HG02943 (cell line): ENCODE results near the gene MAML3.

Experiments
- ATAC-seq: cut with Tn5 transposase; IDR thresholded peaks from one replicate; pipeline ENCODE4 v1.9.1; 2021; ENCODE audit warnings: mild to moderate bottlenecking, low read depth, moderate library complexity; ENCODE audit not compliant: unreplicated experiment

The MAML3 gene

DNA sequence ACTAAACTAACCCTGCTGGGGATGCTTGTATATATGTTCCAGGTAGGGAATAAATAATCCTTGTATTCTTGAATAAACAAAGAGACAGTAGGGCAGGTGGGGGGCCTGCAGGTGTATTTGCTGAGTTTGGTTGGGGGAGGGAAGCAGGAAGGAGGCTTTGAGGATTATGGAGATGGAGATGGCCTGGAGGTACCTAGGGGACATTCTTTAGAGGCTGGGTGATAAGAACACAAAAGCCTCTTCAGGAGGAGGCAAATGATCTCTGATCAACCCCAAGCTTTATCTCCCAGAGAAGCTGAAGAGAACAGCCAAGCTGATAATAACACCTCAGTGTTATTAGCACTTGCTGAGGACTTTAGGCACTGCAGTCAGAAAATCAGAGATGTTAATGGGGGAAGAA, 300.7 kb downstream of the MAML3 start:
- no peak for ATAC-seq

GRCh38 chr4:139852612-139853269, 301.2 kb downstream of the MAML3 start:
- no peak for ATAC-seq

- no peak for ATAC-seq
Measured at GRCh38 chr4:139851639-139852038, 302.3 kb downstream of the MAML3 start.

DNA sequence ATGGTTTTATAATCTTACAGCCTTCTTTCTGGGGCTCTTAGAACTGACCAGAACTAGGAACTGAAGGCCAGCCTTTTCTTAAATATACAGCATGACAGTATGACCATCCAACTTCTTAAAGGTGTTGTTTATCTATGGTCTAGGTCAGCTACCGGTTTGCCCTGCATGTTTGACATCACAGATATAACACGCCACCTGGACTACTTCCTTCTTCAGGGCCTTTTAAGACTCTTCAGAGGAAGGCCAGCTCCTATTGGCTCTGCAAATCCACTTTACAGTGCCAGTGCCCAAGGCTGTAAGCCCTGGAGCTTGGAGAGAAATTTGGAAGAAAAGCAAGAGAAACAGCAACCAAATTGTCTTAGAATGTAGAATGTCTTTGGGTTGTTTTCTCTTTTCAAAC, 302.9 kb downstream of the MAML3 start:
- no peak for ATAC-seq

- ATAC-seq: no peak
Measured at GRCh38 chr4:139849219-139849618, 304.8 kb downstream of the MAML3 start.

DNA sequence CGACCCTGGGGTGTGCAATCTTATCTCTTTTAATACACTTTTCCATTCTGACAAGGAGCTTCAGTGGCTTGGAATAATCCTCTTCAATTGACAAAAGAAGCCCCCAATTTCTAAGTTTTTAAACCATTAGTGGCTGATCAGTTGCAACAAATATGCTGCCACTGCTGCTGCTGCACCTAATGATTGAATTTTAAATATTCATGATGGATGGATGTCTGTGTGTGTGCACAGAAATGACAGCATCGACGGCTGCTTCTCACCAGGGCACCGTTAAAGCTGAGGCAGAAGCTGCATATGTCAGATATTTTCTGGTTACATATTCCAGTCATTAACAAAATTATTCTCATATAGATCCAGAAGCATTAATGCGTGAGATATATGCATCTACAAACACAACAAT, 306.0 kb downstream of the MAML3 start:
- ATAC-seq: no peak

DNA sequence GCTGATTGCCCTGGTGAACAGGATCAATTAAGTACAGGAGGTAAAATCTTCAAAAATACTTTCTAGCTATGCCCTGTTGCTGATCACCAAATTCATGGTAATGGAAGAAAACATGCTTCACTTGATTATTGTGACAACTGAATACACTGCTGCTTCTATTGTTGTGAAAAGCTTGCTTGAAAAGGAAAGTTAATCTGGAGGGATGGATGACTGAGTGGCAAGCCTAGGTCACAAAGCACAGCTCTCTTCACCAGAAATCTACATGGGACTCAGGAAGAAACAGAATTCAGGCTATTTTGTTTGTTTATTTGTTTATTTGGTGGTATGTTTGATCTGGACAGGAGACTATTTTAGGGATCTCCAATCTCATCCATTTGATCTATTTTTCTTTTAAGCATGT, 306.4 kb downstream of the MAML3 start:
- no peak for ATAC-seq

DNA sequence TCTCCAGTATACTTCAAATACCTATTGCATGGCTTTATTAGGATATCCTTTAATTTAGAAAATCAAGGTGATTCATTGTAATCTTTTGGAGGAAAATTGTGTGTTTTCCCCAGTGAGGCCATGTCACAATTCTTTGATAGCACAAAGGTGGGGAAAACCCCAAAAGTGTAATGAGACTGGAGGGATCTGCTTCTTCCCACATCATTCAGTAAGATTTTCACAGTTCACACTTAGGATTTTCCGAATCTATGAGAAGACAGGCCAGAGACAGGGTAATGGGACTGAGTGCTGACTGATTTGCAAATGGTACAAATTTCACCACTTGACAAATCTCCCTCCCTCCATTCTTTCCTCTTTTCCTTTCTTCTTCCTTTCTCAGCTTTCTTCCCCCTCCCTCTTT, 307.2 kb downstream of the MAML3 start:
- ATAC-seq: no peak

GRCh38 chr4:139845453-139846093, 308.4 kb downstream of the MAML3 start:
- ATAC-seq: no peak

DNA sequence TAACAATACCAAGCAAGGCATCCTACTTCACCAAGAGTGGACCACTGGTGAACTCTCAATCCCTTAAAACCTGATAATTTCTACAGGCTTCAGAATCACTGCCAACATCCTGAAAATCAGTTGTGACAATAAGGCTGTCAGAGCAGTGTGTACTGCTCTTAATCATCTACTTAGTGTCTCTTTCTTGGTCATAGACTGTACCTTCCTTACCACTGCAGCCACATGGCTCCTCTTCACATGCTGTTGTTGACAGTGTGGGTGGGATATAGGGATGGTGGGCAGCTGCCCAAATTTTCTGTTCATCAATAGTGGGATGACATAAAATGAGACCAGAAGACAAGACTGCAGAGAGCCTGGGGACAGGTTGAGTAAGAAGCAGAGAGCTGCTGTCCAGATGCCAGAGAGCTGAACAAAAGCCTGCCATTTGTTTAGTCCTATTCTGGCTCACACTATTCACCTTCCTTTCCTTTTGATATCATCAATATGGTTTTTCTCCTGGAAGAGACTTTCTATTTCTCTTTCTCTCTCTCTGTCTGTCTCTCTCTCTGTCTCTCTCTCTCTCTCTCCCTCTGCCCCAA, 309.4 kb downstream of the MAML3 start:
- ATAC-seq: no peak

DNA sequence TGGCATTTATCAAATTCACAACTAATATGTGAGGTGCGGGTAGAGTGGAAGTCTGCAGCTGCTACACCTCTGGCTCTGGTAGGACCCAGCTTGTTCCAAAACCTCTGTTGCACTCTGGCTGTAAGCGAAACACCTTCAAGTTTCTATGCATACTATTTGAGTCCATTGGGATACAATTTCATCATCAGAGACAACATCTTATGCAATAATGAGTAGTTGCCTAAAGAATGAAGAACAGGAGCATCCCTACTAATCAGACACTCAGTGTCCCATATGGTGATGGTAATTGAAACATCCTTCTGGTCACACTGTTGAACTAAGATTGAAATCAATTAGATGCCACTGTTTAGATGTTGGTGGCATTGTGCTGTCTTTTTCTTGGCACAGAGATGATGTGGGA, 309.9 kb downstream of the MAML3 start:
- no peak for ATAC-seq

GRCh38 chr4:139843641-139844040, 310.3 kb downstream of the MAML3 start:
- no peak for ATAC-seq

DNA sequence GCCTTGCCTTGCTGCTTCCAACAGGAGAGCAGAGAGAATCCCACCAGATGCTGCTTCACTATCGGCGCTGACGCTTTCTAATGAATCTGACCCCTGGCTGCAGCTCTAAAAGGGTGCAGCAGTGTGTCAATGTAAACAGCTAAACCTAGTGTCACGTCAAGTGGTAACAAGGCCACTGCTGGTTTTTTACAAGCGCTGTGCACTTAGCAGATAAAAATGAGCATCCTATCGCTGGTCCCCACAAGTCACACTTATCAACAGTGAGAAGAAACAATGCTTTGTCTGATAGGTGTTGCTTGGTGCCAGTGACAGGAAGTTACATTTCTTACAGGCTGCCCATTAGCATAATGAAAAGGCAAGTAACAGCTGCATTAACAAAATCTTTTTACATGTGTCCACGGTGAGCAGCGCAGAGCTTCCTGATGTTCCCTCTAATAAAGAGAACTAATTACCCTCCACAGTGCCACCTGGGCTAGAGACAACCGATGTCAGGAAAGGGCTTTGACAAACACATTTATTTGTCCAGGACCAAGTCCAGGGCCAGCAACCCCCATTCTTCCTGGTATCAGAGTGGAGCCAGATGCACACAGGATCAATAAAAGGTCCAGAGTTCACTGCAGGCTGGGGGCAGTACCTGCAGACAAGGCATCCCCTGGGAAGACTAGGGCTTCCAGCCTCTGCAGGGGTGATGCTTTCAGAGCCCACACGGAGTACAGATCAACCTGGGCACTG, 312.4 kb downstream of the MAML3 start:
- no peak for ATAC-seq

- ATAC-seq: no peak
Measured at GRCh38 chr4:139840773-139841172, 313.2 kb downstream of the MAML3 start.

GRCh38 chr4:139839403-139840031, 314.5 kb downstream of the MAML3 start:
- ATAC-seq: no peak

DNA sequence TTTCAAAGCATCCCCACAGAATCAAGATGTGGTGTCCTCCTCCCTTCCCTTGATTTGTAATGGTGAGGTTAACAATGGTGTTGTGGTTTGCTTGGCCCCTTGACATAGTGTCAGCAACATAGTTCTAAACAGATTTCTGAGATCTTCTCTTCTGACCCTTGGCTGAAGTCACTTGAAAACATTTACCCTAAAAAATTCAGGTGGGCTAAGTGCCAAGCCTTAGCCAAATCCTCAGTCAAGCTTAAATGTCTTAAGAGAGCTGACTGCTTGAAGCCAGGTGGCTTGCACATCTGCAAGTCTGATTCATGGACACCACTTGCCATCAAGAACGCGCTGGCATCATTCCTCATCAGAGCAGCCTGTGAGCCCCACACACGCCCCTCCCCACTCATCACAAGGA, 315.2 kb downstream of the MAML3 start:
- ATAC-seq: no peak

DNA sequence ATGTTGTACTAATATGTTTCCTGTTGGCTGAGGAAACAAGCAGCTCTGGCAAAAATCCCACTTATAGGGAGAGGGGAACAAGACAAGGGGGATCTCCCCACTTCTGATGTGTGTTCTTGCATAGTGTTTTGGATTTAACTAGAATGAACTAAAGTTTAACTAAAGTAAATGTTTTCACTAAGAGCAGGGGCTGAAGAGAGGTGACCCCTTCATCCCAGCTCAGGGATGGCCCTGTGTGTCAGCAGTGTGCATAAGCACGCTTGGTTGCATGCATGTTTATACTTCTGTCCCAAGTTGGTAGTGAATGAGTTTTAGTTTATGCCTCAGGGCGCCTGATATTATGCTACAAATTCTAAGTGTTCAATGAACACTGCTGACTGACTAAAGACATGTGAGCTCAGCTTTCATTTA, 319.0 kb downstream of the MAML3 start:
- no peak for ATAC-seq

GRCh38 chr4:139834226-139834662, 319.7 kb downstream of the MAML3 start:
- no peak for ATAC-seq

DNA sequence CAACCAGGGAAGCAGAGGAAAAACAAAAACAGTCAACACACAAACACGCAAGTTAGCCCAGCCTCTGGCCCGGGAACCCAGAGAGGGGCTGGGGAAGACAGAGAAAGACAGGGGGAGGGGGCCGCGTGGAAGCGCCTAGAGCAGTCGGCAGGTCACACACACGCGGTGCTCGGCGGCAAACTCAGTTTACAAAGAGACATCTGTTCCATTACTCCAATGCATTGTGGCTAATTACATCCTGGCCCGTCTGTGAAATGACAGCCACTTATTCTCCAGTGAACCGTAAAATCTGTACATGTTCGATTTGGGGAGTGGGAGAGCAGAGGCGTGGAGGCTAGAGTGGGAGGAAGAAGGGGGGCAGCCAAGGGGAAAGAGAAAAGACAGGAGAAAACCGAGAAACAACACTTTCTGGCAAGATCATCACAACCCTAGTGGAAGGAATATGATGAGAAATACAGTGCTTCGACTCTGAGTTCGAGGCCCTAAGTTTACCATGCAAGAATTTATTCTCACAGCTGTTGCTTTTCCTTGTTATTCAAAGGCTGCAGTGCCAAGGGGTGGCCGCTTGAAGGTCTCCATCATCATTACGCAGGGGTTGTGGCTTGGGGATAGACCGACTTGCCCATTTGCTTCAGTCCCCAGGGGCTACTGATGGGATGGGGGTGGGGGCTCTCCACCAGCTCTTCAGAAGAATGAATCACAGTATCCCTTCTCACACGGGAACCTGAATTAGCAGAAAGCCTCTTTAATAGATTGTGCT, 320.7 kb downstream of the MAML3 start:
- ATAC-seq: no peak

GRCh38 chr4:139828966-139829664, 324.9 kb downstream of the MAML3 start:
- ATAC-seq: no peak
